ENCODE results near the gene FAF2. TPM values are rescaled to one million over a fixed set of nuclear protein-coding genes. Genes with fewer than 3 reads are reported as not detected.

The FAF2 gene
- total and polyA plus RNA-seq, 10 of the 15 experiments (the other 5 are each of a cell fraction or from before 2014, with no cell fraction given), result 19.0 to 45.1 (median 35.6) TPM

DNA sequence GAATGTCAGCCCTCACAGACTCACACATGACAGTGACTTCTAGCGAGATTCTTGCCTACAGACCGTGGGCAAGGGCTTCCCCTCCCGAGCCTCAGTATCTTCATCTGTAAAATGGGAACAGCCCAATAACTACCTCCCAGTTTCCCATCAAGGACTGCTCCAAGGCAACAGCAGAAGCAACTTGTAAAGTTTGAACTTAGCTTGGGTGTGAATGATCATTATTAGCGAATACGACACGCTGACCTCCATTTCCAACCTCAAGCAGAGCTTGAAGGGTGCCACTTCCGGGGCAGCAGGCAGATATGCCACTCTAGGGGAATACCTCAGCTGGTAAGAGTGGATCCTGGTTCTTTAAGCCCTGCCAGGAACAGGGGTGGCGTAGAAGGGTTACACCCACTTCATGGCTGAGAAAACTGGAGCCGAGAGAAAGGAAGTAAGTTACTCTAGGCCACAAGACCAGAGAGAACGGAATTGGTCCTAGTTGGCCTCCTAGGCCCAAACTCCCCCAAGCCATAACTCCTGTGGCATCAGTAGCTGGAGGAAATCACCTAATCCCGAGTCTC is 87.0 kb downstream of the FAF2 start (continued):
- TF ChIP-seq, protein P1, sequence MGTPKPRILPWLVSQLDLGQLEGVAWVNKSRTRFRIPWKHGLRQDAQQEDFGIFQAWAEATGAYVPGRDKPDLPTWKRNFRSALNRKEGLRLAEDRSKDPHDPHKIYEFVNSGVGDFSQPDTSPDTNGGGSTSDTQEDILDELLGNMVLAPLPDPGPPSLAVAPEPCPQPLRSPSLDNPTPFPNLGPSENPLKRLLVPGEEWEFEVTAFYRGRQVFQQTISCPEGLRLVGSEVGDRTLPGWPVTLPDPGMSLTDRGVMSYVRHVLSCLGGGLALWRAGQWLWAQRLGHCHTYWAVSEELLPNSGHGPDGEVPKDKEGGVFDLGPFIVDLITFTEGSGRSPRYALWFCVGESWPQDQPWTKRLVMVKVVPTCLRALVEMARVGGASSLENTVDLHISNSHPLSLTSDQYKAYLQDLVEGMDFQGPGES (IDR thresholded peaks at IDR 0.05), result no peak
- TF ChIP-seq SREBF2 (IDR thresholded peaks at IDR 0.05; ENCODE audit: low read length) (no peak), SMAD1 (IDR thresholded peaks at IDR 0.05; ENCODE audit: low read depth, partially characterized antibody) (no peak), NR2C2 (IDR thresholded peaks at IDR 0.05; ENCODE audit: borderline replicate concordance, control insufficient read depth, insufficient read length, low read depth) (no peak), NFIC (IDR thresholded peaks at IDR 0.05; ENCODE audit: low read depth, low read length) (no peak), DPF2 (IDR thresholded peaks at IDR 0.05) (no peak), POLR2A (IDR thresholded peaks at IDR 0.05; ENCODE audit: low read depth, low read length) (peak; percentile 68; the same call in 1 of the 2 replicates), NRF1 (conservative IDR thresholded peaks at IDR 0.05; ENCODE audit: low read depth, low read length) (no peak), SUPT20H (IDR thresholded peaks at IDR 0.05; ENCODE audit: borderline replicate concordance, control insufficient read depth, low read depth, low read length) (no peak), ZNF217 (IDR thresholded peaks at IDR 0.05) (no peak), POU2F2 (IDR thresholded peaks at IDR 0.05; ENCODE audit: borderline replicate concordance, low read depth, low read length) (peak; percentile 39; the same call in 1 of the 3 replicates), HDAC2 (IDR thresholded peaks at IDR 0.05) (no peak), PAX8 (IDR thresholded peaks at IDR 0.05) (no peak), NR2C1 (IDR thresholded peaks at IDR 0.05) (no peak), TAF1 (IDR thresholded peaks at IDR 0.05; ENCODE audit: borderline replicate concordance, low read depth, low read length) (peak; percentile 55), HCFC1 (IDR thresholded peaks at IDR 0.05; ENCODE audit: low read length) (no peak), CBX3 (IDR thresholded peaks at IDR 0.05; ENCODE audit: borderline replicate concordance, low read depth) (no peak), RAD21 (IDR thresholded peaks at IDR 0.05; ENCODE audit: insufficient read depth, low read depth, low read length) (no peak), ATF7 (IDR thresholded peaks at IDR 0.05; ENCODE audit: low read depth) (no peak), SUZ12 (IDR thresholded peaks at IDR 0.05; ENCODE audit: unreplicated experiment) (no peak), FOS (IDR thresholded peaks at IDR 0.05; ENCODE audit: borderline replicate concordance, extremely low read depth, insufficient read length) (no peak), SREBF1 (IDR thresholded peaks at IDR 0.05; ENCODE audit: low read length) (no peak)
- TF ChIP-seq, protein P2, sequence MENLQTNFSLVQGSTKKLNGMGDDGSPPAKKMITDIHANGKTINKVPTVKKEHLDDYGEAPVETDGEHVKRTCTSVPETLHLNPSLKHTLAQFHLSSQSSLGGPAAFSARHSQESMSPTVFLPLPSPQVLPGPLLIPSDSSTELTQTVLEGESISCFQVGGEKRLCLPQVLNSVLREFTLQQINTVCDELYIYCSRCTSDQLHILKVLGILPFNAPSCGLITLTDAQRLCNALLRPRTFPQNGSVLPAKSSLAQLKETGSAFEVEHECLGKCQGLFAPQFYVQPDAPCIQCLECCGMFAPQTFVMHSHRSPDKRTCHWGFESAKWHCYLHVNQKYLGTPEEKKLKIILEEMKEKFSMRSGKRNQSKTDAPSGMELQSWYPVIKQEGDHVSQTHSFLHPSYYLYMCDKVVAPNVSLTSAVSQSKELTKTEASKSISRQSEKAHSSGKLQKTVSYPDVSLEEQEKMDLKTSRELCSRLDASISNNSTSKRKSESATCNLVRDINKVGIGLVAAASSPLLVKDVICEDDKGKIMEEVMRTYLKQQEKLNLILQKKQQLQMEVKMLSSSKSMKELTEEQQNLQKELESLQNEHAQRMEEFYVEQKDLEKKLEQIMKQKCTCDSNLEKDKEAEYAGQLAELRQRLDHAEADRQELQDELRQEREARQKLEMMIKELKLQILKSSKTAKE (IDR thresholded peaks at IDR 0.05; ENCODE audit: low read depth, poor library complexity, severe bottlenecking), result no peak
- TF ChIP-seq, protein P3, sequence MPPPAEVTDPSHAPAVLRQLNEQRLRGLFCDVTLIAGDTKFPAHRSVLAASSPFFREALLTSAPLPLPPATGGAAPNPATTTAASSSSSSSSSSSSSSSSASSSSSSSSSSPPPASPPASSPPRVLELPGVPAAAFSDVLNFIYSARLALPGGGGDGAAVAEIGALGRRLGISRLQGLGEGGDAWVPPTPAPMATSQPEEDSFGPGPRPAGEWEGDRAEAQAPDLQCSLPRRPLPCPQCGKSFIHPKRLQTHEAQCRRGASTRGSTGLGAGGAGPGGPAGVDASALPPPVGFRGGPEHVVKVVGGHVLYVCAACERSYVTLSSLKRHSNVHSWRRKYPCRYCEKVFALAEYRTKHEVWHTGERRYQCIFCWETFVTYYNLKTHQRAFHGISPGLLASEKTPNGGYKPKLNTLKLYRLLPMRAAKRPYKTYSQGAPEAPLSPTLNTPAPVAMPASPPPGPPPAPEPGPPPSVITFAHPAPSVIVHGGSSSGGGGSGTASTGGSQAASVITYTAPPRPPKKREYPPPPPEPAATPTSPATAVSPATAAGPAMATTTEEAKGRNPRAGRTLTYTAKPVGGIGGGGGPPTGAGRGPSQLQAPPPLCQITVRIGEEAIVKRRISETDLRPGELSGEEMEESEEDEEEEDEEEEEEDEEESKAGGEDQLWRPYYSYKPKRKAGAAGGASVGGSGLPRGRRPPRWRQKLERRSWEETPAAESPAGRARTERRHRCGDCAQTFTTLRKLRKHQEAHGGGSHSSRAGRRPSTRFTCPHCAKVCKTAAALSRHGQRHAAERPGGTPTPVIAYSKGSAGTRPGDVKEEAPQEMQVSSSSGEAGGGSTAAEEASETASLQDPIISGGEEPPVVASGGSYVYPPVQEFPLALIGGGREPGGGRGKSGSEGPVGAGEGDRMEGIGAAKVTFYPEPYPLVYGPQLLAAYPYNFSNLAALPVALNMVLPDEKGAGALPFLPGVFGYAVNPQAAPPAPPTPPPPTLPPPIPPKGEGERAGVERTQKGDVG (CRISPR knock-in tag; IDR thresholded peaks at IDR 0.05), result no peak
- TF ChIP-seq, protein P4, sequence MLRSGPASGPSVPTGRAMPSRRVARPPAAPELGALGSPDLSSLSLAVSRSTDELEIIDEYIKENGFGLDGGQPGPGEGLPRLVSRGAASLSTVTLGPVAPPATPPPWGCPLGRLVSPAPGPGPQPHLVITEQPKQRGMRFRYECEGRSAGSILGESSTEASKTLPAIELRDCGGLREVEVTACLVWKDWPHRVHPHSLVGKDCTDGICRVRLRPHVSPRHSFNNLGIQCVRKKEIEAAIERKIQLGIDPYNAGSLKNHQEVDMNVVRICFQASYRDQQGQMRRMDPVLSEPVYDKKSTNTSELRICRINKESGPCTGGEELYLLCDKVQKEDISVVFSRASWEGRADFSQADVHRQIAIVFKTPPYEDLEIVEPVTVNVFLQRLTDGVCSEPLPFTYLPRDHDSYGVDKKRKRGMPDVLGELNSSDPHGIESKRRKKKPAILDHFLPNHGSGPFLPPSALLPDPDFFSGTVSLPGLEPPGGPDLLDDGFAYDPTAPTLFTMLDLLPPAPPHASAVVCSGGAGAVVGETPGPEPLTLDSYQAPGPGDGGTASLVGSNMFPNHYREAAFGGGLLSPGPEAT (IDR thresholded peaks at IDR 0.05; ENCODE audit: low read depth), result peak; percentile 59; the same call in 1 of the 2 replicates

Data from GM12878 (cell line).